Fibroblast of skin of left quadriceps (primary cell): ENCODE data around the gene AUTS2.
A peak's percentile ranks its signal among the peaks of the same experiment; 100 is the strongest.

Experiments used
- DNase-seq, 2 experiments: peaks; one replicate each; pipeline ENCODE4 v3.0.0-alpha.2; 2013; ENCODE audit warnings: low read depth in 2 of 2

AUTS2 gene

DNA sequence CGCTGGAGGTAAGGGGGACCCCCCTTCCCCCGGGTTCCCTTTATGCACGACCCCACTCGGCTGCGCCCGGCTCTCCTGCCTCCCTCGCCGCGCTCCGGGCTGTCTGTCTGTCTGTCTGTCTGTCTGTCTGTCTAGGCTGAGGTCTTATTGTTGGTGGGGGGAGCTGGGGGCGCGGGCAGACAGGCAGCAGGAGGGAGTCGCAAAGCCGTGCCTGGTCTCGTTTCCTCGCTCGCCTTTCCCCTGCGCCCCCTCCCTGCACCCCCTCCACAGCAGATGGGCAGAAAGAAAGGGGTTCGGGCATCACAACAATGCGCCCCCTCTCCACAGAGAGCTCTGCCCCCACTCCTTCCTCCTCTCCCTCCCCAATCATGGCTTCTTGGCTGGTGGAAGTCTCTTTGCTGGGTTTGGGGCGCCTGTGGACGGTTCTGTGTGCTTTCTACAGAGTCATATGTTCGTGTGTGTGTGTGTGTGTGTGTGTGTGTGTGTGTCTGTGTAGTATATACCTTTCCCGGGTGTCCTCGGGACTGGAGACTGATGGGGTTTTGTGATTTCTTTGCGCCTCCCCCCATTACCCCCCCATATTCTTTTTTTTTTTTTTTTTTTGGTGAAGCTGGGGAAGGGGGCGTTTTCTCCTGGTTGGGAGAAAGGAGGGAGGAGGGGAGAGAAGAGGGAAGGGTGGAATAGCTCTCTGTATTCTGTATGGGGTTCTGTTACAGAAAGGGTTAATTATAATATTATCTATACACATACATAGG, 1.9 kb downstream of the AUTS2 start:
- no peak for DNase-seq

DNA sequence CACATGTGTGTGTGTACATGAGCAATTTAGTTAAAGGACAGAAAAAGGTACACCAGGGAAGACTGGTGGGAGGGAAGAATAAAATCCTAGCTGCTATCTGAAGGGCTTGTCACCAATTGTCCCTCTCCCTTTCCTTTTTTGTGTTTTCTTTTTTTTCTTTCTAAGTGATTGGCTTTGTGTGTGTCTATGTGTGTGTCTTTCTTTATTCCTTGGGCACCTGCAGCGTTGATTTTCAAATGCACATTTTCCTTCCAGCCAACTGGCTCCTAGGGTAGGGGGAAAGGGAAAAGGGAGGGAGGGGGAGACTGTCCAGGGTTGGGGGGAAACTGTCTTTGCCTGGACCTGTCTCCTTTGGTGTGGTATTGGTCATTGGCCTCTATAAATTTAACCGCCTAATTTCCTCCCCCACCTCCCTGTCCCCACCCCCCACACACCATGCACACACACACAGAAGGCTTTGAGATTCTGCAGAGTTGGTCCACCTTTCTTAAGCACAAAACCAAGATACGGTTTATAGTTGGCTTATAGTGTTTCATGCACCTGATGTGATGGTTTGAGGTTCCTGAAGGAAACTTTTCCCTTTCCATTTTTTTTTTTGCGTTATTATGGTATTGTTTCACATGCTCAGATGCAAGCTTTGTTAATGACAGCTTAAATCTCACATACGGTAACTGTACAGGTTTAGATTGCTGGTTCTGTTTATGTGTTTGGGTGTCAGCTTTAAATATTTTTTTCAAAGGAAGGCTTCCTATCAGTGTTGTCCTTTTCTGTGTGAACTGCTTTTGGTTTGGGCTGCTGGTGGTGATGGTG, 2.6 kb downstream of the AUTS2 start:
- DNase-seq, result no peak

DNA sequence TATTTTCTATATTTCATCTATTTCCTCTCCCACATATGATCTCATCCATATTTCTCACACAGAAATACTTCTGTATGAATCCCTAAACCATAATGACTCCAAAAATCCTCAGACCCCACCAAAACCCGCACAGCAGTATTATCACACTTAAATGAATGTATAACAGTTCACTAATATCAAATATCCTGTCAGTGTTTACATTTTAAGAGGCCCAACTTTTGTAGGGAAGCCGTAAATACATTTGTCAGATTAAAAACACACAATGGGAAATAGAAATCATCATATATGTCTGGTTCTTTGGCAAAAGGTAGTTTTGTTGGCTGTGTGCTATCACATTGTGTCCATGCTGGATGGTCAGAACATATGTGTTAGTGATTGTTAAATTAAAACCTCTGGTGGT, 4.2 kb downstream of the AUTS2 start:
- DNase-seq, result no peak

DNA sequence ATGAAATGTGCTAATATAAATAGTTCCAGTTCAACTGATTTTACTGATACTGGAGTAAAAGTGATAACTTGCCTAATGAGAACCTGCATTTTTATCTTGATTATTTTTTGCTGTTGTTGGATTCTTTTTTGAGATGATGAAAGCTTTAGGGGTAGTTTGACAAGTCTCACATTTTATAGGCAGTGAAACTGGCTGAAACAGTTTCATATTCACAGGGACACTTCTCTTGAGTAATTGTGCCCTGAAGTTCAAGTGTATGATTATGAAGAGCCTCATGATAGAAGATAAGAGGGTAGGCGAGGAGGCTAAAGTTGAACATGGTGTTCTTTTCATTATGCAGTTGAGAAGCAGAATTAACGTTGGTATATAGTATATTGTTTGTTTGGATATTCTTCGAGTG, 5.1 kb downstream of the AUTS2 start:
- DNase-seq, result no peak

DNA sequence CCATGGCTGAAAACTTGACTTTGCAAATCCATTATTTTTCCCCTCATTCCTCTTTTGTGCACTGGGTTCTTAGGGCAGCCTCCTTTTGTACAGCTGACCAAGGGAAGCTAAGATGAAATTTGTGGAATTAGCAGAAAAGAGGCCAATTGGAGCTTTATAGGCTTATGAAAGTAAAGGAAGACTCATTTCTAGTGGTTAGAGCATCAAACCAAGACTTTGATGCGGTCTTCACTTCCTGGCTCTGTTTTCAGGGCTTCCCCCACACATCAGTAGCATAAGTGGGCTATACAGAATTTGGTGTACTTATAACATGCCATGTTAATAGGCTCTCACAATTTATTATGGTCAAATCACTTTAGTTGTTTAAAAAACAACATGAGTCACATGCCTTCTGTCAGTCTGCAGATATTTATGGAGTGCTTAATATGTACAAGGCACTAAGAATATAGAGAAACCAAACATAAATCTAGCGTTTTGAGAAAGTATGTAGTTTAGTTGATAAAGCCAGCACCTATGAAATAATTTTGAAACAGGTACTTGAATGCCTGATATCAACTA, 5.7 kb downstream of the AUTS2 start:
- DNase-seq, result no peak

DNA sequence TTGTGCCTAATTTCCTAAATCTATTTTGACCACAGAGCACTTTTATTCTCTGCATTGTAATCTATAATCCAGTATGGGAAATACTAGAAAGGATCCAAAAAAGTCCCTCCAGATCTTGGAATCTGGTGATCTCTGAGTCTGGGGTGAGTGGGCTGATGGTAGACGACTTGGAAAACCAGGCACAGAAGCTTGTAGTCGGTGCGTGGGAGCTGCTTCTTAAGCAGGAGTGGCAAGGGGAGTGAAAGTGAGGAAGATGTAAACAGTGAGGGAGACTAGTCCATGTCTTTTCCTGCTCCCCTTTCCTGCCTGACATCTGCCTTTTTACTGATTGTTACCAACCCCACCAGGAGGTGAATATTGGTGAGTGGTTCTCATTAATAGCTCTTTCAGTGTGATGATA, 6.8 kb downstream of the AUTS2 start:
- no peak for DNase-seq

DNA sequence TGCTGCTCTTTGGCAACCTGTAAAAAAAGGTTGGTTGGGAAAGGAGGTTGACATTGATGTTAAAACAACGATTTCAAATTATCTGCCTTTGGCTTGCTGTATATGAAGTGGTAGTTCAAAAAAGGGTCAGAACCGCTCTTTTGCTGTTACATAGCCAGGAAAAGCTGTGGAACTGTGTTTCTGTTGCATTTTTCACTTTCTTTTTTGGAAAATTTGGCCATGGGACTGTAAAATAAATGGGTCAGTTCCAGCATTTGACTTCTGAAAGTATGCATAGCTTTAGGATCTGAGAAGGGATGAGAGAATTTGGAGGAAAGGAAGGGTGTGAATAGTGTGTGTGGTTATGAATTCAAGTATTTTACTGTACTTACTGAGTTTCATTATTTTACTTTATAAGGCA, 7.3 kb downstream of the AUTS2 start:
- DNase-seq, result no peak

DNA sequence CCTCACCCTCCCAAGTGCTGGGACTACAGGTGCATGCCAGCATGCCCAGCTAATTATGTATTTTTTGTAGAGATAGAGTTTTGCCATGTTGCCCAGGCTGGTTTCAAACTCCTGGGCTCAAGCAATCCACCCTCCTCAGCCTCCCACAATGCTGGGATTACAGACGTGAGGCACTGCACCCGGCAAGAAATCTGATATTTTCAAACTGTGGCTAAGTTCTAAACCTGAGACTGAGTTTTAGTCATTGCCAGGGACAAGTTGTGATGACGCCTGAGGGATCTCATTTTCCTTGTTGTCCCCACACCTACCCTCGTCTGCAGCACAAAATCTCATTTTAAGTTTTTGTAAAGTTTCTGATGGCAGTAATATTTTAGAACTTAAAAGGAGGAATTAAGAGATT, 9.8 kb downstream of the AUTS2 start:
- DNase-seq, result no peak

DNA sequence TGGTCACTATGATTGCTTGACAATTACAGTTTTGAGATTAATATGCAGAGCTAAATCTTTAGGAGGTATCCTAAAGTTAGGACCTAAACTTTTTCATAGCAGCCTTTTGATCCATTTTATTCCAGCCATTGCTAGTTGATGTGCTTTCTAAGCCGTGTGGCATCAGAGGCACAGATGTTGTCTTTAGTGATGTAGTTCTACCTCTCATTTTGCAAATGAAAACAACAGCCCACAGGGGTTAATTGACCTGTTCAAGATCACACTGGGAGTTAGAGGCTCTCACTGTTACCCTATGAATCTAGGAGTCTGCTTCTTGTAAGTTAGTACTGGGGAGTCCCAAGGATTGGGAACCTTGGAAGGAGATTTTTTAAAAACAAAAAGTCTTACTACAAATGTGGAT, 10.6 kb downstream of the AUTS2 start:
- no peak for DNase-seq

DNA sequence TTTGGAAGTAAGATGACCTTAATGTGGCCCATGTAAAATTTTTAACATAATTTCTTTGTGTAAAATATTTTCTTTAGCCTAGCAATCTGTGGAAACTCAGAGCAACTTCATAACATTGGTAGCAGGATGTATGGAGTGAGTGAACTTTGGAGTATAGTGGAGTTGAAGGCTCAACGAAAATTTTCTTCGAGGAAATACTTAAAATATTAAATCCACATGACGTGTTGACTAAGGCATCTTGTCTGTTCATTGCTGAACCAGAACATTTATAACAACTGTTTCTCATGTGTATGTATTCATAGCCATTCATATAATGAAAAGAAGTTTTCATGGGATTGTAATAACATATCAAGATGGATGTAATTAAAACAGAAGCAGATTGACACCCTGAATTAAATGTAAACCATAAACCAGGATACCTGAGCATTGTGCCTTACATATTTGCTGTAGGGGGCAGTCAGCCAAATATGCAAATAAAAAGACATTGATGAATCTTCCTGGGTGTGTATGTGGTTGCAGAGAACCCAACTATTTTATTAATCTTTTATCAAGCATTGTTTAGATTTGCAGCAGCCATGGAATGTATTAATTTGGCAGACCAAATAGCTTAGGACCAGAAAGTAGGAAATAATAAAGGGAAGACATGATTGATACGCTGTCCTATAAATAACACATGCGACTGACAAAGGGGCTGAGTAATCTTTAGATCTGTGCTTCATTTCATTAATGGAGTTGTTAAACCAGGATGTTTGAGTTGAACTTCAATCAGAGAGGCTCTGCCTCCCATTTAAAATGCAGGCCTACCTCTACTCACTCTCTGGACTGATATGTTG, 11.5 kb downstream of the AUTS2 start:
- peak; percentile 34 to 43 for DNase-seq

DNA sequence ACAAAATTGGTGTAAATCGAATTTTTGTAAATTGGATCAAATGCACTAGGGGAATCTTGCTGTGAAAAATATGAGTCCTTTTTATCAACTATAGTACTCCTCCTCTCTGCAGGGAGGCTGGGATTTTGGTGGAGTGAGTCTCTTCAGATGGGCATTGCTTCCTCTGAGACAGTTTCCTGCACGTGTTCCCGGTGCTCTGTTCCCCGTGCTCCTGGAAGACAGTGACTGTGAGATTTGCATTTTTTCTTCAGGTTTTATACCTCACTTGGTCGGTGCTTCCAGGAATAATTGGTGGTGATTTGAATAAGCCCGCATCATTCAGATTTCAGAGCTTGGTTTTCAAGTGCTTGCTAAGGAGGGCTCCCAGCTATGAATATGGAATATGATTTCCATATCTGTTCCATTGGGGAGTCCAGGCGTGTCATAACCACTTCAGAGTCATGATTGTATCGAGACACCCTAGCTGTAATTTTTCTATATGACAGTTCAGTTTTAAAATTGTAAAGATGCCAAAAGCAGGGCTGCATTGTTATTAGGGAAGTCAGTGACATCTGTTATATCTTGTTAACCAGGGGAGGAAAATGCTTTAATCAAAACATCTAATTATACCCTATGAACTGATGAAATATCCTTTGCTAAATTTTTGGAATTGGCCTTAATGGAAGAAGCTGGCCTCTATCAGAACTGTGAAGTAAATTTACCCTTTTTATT, 12.3 kb downstream of the AUTS2 start:
- DNase-seq, result no peak

DNA sequence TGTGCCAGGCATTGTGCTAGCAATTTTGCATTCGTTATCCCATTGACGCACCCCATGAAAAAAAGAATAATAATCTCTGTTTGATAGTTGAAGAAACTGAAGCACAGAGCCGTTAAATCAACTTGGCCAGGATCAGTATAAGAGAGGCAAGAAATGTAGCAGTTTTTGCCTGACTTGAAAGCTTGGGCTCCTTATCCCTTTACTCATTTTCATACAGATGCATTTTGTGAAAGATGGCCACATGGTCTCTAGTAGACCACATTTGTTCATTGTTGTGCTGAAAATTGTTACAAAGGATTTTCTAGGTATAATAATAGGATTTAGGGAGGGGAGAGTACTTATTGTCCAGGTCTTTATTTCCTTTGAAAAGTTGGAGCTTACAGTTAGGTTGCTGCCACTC, 14.7 kb downstream of the AUTS2 start:
- no peak for DNase-seq

DNA sequence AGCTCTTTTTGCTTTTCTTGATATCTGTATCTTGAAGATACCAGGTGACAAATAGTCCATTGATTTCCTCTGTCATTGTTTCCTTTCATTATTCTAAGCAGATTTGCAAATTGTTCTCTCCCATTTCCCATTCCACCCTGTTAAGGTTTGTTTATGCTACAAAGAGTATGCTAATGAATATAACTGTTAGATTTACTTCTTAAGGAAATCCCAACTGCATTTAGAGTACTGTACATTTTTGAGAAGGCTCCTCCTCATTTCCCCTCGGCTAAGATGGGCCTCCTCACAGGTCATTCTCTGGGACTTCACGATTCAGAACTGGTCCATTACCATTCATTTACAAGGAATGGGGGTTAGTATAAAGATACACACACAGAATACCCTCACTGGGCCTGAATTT, 15.6 kb downstream of the AUTS2 start:
- DNase-seq, result no peak

DNA sequence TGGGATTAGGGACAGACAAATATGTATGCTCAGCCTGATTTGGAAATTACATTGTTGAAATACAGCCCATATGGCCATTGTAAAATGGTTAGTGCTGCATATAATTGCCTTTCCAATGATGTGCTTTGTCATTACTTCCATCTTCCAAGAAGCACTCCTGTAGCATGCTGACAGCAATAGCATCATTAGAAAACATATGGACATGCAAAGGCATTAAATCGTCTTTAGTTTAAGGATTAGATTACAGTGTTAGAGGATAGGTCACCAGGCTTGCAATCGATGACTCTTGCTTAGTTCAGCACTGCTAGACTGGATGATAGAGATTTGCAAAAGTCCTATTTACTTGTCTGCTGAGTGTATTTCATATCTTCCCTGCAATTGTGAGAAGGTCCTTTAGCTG, 17.4 kb downstream of the AUTS2 start:
- DNase-seq, result no peak

DNA sequence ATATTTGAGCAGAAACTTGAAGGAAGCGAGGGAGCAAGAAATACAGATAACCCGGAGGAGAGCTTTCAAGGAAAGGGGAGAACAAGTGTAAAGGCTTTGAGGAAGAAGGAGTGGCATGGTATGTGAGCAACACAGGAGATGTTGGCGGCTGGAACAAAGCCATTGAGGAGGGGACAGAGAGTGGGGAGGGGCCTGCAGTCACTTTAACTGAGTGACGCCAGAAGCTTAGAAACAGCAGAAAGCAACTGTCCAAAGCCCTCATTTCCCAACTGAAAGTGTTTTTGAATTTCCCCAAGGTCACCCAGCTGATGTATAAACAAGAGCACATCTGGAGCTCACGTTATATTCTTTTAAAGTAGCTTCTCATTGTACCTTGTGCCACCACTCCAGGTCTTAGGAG, 19.1 kb downstream of the AUTS2 start:
- no peak for DNase-seq

DNA sequence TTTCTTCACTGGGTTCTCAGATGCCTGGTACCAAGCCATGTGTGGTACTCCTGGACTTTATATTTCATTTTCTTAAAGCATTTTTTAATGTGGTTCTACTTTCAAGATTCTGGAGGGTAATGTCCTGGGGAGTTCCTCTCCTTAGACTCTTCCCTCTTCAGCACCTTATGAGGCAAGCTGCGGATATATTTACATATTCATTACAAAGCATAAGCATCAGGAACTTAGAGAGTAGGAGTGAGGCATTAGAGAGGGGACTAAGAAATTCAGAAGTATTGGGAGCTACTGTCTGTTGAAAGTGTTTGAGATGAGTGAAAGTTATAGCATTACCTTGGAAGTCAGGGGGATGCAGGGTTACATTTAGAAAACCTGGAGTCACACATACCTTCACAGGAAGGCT, 20.8 kb downstream of the AUTS2 start:
- no peak for DNase-seq

DNA sequence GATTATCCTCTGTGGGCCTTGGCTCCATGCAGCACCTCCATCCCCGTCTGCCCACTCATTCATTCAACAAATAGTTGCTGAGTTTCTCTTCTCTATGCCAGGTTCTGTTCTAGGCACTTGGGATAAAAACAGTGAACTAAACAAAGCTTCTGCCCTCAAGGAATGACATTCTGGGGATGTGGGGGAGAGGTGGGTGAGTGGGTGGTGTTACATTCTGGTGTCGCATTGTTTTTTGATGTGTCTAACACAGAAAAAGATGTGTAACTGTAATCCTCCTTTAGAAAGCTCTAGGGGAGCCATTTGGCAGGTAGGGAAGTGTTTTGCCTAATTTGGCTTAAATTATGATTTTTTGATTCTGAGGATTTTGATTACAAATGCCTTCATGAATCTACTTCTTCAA, 21.4 kb downstream of the AUTS2 start:
- DNase-seq, result no peak

DNA sequence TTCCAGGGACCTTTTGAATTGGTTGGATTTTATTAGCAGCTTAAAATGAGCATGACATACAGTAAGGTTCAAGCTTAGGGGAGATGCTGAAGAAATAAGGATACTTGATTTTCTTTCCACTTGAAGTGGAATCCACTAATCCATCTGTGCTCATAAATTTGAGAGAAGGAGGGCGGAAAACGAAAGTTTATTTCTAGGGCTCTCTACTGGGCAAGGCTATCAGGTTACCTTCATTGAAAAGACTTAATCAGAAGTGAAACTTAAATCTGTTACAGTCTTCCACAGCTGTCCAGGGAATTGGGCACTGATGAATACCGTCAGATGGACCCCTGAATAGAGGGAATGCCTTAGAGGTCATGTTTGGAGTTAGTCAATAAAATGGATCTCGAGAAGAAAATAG, 21.8 kb downstream of the AUTS2 start:
- no peak for DNase-seq

DNA sequence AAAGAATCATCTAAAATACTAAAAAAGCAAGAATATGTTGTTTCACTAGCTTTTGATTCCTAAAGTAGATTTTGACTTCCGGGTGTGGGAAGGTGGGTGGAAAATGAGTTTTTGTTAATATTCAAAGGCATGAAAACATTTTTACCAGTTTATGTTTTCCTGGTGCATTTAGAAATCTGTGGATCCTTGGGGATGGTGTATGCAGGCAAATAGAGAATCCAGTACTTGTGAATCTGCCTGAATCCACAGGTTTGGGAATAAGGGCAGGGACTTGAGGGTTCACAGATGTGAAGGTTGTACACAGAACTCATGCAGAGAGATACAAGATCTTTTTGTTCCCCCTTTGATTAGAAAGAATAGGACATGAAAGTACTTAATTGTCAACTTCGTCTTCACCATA, 22.4 kb downstream of the AUTS2 start:
- no peak for DNase-seq

DNA sequence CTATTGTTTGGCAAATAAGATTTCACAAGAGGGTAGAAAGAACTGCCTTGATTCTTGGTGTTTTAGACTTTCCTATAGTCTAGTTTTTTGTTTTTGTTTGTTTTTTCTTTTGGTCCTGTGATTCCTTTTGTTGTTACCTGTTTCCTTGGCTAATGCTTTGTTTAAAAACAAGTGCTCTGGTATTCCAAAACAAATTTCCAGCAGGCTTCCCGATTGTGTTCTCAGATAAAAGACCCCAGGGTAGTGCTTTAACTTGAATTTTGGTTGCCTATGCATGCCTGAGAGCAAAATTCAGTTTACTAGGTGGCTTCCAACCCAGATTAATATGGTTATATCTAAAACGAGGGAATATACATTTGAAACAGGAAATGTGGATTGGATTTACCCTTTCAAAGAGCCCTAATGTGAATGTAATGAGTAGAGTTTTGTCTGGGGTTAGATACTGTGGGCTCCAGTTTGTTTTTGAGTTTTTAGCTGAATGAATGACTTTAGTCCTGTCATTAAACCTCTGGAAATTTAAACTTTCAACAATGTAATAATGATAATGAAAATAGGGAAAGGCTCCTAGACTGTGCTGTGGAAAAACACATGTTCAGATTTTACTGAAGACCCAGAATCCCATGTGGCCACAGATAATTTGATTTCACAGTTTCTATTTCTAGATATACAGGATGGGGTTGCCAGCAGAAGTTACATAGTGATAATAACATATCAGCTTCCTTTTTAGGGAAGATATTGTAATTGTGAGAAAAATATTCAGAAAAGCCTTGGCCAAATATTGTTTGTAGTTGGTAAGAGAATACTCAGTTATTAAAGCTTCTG, 23.9 kb downstream of the AUTS2 start:
- no peak for DNase-seq

DNA sequence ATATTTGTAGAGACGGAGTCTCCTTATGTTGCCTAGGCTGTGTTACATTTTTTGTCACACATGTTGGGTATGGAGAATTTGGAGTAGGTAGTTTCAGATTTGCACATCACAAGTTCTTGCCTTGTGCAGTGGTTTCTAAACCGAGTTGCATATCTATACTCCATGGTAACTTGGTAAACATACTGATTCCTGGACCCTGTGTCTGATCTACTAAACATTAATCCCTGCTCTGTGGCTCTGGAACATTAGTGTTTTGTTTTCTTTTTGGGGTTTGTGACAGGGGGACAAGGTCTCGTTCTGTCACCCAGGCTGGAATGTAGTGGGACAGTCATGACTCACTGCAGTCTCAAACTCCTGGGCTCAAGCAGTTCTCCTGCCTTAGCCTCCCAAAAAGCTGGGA, 24.7 kb downstream of the AUTS2 start:
- no peak for DNase-seq
